ENCODE results near the gene SERINC1. TPM values are rescaled to one million over a fixed set of nuclear protein-coding genes. Genes with fewer than 3 reads are reported as not detected.

Gene SERINC1
- polyA plus RNA-seq, 1 donor = 221 TPM

GRCh38 chr6:122445274-122445673, 26.3 kb downstream of the SERINC1 start:
- DNase-seq = no peak

- DNase-seq = no peak
Observed at GRCh38 chr6:122438975-122439374, 32.6 kb downstream of the SERINC1 start.

GRCh38 chr6:122432816-122433215, 38.8 kb downstream of the SERINC1 start:
- no peak for DNase-seq

- no peak for DNase-seq
Observed at GRCh38 chr6:122431780-122432179, 39.8 kb downstream of the SERINC1 start.

GRCh38 chr6:122429323-122429722, 42.3 kb downstream of the SERINC1 start:
- no peak for DNase-seq

- no peak for DNase-seq
Observed at GRCh38 chr6:122428781-122429180, 42.8 kb downstream of the SERINC1 start.

- no peak for DNase-seq
Observed at GRCh38 chr6:122426597-122426996, 45.0 kb downstream of the SERINC1 start.

GRCh38 chr6:122423734-122424133, 47.9 kb downstream of the SERINC1 start:
- no peak for DNase-seq

- no peak for DNase-seq
Observed at GRCh38 chr6:122422614-122423267, 48.9 kb downstream of the SERINC1 start.

GRCh38 chr6:122422003-122422402, 49.6 kb downstream of the SERINC1 start:
- DNase-seq = no peak

GRCh38 chr6:122416825-122417224, 54.8 kb downstream of the SERINC1 start:
- no peak for DNase-seq

- DNase-seq = no peak
Observed at GRCh38 chr6:122412001-122412400, 59.6 kb downstream of the SERINC1 start.

- no peak for DNase-seq
Observed at GRCh38 chr6:122408702-122409458, 62.7 kb downstream of the SERINC1 start.

GRCh38 chr6:122408240-122408639, 63.4 kb downstream of the SERINC1 start:
- DNase-seq = no peak

- no peak for DNase-seq
Observed at GRCh38 chr6:122407712-122408111, 63.9 kb downstream of the SERINC1 start.

- DNase-seq = no peak
Observed at GRCh38 chr6:122406187-122406586, 65.4 kb downstream of the SERINC1 start.

GRCh38 chr6:122405417-122405816, 66.2 kb downstream of the SERINC1 start:
- DNase-seq = no peak

GRCh38 chr6:122404444-122404843, 67.2 kb downstream of the SERINC1 start:
- DNase-seq = no peak

GRCh38 chr6:122401104-122401503, 70.5 kb downstream of the SERINC1 start:
- DNase-seq = no peak

- no peak for DNase-seq
Observed at GRCh38 chr6:122400462-122401089, 71.0 kb downstream of the SERINC1 start.

GRCh38 chr6:122400121-122400450, 71.5 kb downstream of the SERINC1 start:
- DNase-seq = no peak

- peak; percentile 94 for DNase-seq
Observed at GRCh38 chr6:122399348-122400120, 72.1 kb downstream of the SERINC1 start, which contains the start of gene HSF2. HSF2 (plus strand) TSS chr6:122399652; CDS start chr6:122399738, 86 bp downstream.

- DNase-seq = no peak
Observed at GRCh38 chr6:122399055-122399347, 72.6 kb downstream of the SERINC1 start.
